Measurements from ENCODE around the gene CPNE5. TPM values are rescaled to one million over a fixed set of nuclear protein-coding genes. Genes with fewer than 3 reads are reported as not detected.

Gene CPNE5
- total RNA-seq, 1 donor from 2014 or later = 2.2 TPM

- intact Hi-C loops (cut with micrococcal nuclease) = no loop called here
Measured at GRCh38 chr6:36836111-36837021, 2.9 kb downstream of the CPNE5 start.

DNA sequence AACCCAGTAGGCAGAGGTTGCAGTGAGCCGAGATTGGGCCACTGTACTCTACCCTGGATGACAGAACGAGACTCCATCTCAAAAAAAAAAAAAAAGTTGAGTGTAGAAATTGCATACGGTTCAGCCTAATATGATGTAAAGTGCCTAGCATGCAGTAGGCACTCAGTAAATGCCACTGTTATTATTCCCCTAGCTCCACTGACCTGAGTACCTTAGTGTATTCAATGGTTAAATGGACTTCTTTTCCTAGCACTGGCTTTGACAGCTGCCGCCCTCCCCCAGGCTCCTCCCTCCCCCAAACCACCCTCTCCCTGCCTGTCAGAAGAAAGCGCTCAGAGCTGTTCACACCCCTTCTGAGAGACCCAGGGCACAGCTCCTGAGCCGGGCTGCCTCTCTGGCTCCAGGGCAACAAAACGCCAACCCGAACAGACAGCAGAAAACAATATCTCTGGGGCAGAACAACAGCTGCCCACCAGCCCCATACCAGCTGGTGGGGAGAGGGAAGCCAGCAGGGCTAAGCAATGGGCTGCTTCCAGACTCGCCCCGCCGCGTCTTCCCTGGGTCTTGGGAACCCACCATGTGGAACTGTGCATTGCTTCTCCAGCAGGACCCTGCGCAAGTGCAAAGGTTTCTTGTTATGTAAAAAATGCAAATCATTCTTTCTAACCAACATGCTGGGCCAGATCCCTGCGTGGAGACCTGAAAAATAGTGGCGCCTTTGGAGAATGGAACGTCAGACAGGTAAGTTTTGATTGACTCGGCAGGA, 4.5 kb downstream of the CPNE5 start:
- intact Hi-C loops (cut with micrococcal nuclease) = no loop called here

GRCh38 chr6:36833182-36833789, 6.0 kb downstream of the CPNE5 start:
- intact Hi-C loops (cut with micrococcal nuclease) = no loop called here

DNA sequence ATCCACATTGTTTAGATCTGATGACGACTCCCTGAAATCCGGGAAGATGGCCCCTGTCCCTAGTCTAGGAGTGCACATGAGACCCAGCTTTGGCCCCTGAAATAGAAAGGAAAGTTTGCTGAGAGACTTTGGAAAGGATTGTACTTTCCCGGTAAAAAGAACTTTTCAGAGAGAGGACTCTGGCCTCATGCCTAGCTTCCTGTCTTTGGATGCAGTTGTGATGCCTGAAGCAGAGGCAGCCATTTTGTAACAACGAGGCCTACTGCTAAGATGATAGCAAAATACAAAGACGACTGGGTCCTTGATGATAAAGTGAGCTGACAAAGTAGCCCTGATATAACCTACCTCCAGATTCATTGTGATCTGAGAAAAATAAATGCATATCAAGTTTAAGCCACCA, 6.9 kb downstream of the CPNE5 start:
- intact Hi-C loops (cut with micrococcal nuclease) = no loop called here

GRCh38 chr6:36830577-36830976, 8.7 kb downstream of the CPNE5 start:
- intact Hi-C loops (cut with micrococcal nuclease) = no loop called here

- intact Hi-C loops (cut with micrococcal nuclease) = no loop called here
Measured at GRCh38 chr6:36829919-36830544, 9.2 kb downstream of the CPNE5 start.

DNA sequence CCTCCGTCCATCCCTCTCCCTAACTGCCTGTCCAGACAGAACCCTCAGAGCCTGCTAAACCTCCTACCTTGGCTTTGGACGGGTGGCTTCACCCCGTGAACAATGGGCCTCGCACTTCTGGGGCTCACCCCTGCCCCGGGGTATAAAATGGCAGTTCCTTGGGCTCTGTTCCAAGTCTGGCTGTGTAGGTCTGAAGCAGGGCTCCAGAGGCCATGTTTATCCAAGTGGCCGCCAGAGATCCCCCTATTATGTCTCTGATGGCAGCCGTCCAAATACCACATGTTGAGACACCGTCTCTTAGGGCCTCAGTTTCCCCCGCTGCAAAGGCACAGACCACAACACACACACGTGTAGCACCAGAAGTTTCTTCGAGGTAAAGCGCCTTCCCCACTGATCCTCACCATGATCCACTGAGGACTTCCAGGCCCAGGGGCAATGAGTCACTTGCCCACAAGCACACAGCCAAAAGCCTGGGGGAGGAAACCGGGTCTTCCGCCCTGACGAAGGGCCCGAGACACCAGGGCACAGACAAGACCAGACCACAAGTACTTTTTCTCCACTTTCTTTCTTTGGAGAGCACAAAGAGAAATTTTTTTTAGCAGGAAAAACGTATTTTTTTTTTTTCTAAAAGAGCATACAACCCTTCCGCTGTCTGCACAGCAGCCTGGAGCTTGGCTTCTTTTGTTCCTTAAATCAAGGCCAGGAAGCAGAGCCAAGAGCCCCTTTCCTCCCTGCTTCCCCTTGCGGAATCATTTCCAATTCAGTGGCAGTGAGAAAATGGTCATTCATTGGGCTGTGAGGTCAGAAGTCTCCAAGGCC, 11.8 kb downstream of the CPNE5 start:
- intact Hi-C loops (cut with micrococcal nuclease) = no loop called here

GRCh38 chr6:36826520-36827227, 12.6 kb downstream of the CPNE5 start:
- intact Hi-C loops (cut with micrococcal nuclease) = no loop called here

GRCh38 chr6:36825994-36826393, 13.2 kb downstream of the CPNE5 start:
- intact Hi-C loops (cut with micrococcal nuclease) = no loop called here

DNA sequence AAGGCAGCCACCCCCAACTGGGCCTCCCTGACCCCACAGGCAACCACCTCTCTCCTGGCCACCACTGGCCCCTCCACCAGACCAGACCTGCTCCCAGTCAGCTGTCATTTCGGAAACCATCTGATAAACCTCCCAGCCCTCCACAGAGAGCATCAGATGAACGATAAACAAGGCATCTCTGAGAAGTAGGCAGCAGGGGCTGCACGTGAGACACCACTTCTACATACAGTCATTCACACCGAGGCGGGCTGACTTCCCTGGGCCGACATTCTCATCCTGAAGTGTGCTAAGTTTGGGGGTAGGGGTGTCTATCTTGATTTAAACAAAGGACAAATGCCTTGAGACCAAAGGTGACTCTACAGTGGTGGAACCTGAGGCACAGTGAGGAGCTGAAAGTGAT, 13.8 kb downstream of the CPNE5 start:
- intact Hi-C loops (cut with micrococcal nuclease) = no loop called here

GRCh38 chr6:36824253-36824652, 15.0 kb downstream of the CPNE5 start:
- intact Hi-C loops (cut with micrococcal nuclease) = no loop called here

DNA sequence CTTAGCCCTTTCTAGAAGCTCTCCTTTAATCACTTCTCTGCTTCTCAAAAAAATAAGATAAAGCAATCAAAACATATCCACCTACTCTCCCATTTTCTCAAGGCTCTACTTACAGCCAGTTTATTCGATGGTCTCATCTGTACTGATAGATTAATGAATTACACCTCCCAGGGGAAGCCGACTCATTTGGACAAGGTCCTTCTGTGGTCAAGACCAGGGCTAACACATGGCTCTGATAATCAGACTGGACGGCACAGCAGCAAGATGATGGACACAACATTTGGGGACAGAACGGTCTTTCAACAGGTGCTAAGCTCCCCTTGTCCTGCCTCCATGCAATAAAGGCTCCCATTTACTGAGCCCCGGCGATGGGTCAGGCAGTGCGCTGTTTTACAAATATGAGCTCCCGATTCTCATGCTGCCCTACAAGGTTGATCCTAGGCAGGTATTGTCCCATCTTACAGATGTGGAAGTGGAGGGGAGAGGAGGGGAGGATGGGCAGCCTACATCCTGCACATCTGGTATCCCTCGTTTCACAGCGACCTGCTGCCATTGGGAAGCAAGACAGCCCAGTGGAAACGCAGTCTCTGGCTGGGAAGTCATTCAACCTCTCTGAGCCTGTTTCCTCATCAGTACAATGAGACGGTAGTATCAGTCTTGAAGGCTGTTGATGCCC, 15.7 kb downstream of the CPNE5 start:
- intact Hi-C loops (cut with micrococcal nuclease) = no loop called here

GRCh38 chr6:36822506-36823269, 16.6 kb downstream of the CPNE5 start:
- intact Hi-C loops (cut with micrococcal nuclease) = no loop called here

GRCh38 chr6:36821581-36822335, 17.5 kb downstream of the CPNE5 start:
- intact Hi-C loops (cut with micrococcal nuclease) = no loop called here

GRCh38 chr6:36820700-36821580, 18.3 kb downstream of the CPNE5 start:
- intact Hi-C loops (cut with micrococcal nuclease) = no loop called here

DNA sequence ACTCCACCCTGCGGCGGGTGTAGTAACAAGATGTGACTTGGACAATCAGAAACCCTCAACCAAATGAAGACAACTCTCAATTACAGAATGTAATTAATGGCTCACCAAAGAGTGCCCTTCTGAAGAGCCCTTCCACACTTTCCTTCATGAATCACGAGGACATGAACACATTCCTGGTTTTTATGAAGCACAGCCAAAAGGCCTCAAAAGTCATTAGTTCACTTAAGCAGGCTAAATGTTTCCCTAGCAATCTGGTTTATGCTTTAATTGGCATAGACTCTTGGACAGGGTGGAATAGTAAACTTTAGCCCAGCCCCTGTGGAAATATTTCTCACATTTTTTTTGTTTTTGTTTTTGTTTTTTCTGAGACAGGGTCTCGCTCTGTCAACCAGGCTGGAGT, 20.5 kb downstream of the CPNE5 start:
- intact Hi-C loops (cut with micrococcal nuclease) = no loop called here

GRCh38 chr6:36817847-36818246, 21.4 kb downstream of the CPNE5 start:
- intact Hi-C loops (cut with micrococcal nuclease) = no loop called here

Data from T-helper 2 cell treated with Interferon-gamma antibody and Interleukin-4, amounts not matched to agents 100 ng/mL and 5 ng/mL, for 36 hours (primary cell).